OCI-LY1 (cell line): ENCODE results near the gene EPHB2.

Experiments used
- H2AFZ ChIP-seq: fragments of 200-600 bp; sonication (generic), shearing (Covaris generic); 2 replicates; pipeline ENCODE4 v1.6.0; 2014; ENCODE audit warnings: antibody characterized with exemption, mild to moderate bottlenecking, low read length
- H3F3A ChIP-seq: fragments of 200-600 bp; sonication (generic), shearing (Covaris generic); 2 replicates; pipeline ENCODE4 v1.6.0; 2014; ENCODE audit warnings: mild to moderate bottlenecking, antibody characterized with exemption, low read length, moderate library complexity; ENCODE audit not compliant: insufficient read depth
- H3K27ac ChIP-seq: fragments of 200-600 bp; sonication (generic); 2 replicates; pipeline ENCODE4 v1.5.1; 2014; ENCODE audit warnings: low read length, mixed run types, mild to moderate bottlenecking, low read depth; ENCODE audit not compliant: poor library complexity, severe bottlenecking
- H3K27me3 ChIP-seq: fragments of 200-600 bp; sonication (generic); 2 replicates; pipeline ENCODE4 v1.6.0; 2014; ENCODE audit warnings: antibody characterized with exemption, mild to moderate bottlenecking, low read length, moderate library complexity; ENCODE audit not compliant: insufficient read depth
- H3K36me3 ChIP-seq: fragments of 200-600 bp; sonication (generic); 2 replicates; pipeline ENCODE4 v1.6.1; 2014; ENCODE audit warnings: mild to moderate bottlenecking, antibody characterized with exemption, low read length, moderate library complexity, mixed read lengths; ENCODE audit not compliant: insufficient read depth
- H3K4me1 ChIP-seq: fragments of 200-600 bp; sonication (generic); 2 replicates; pipeline ENCODE4 v1.5.1; 2014; ENCODE audit warnings: mild to moderate bottlenecking, low read length, moderate library complexity; ENCODE audit not compliant: insufficient read depth, severe bottlenecking
- H3K4me2 ChIP-seq: fragments of 200-600 bp; sonication (generic), shearing (Covaris generic); 2 replicates; pipeline ENCODE4 v1.6.1; 2014; ENCODE audit warnings: low read length
- H3K4me3 ChIP-seq: fragments of 200-600 bp; sonication (generic); 2 replicates; pipeline ENCODE4 v1.5.1; 2014; ENCODE audit warnings: low read length, low read depth, mild to moderate bottlenecking, mixed read lengths; ENCODE audit not compliant: poor library complexity, severe bottlenecking
- H3K79me2 ChIP-seq: fragments of 200-600 bp; shearing (Covaris generic); 2 replicates; pipeline ENCODE4 v1.6.1; 2016; ENCODE audit warnings: mixed run types, low read length, mixed read lengths; ENCODE audit not compliant: insufficient read depth
- H3K9ac ChIP-seq: fragments of 200-600 bp; sonication (generic), shearing (Covaris generic); 2 replicates; pipeline ENCODE4 v1.6.1; 2014; ENCODE audit warnings: mild to moderate bottlenecking, low read length, mixed read lengths
- H3K9me2 ChIP-seq: fragments of 200-600 bp; sonication (generic), shearing (Covaris generic); 2 replicates; pipeline ENCODE4 v1.6.1; 2014; ENCODE audit warnings: low read depth, mild to moderate bottlenecking, low read length, mixed read lengths
- H3K9me3 ChIP-seq: fragments of 200-600 bp; shearing (Covaris generic); 2 replicates; pipeline ENCODE4 v1.6.1; 2014; ENCODE audit warnings: low read length, mixed read lengths
- H4K20me1 ChIP-seq: fragments of 200-600 bp; sonication (generic), shearing (Covaris generic); 2 replicates; pipeline ENCODE4 v1.6.0; 2016; ENCODE audit warnings: mild to moderate bottlenecking, low read length; ENCODE audit not compliant: insufficient read depth
- EZH2 ChIP-seq: fragments of 200-600 bp; sonication (generic), shearing (Covaris generic); IDR thresholded peaks from 2 replicates; pipeline ENCODE4 v1.8.0; 2017; ENCODE audit warnings: borderline replicate concordance, mixed run types, mild to moderate bottlenecking, antibody characterized with exemption, low read length, moderate library complexity, mixed read lengths
- TF ChIP-seq, protein P1 (sequence below): fragments of 200-600 bp; sonication (generic), shearing (Covaris generic); IDR thresholded peaks from 2 replicates; pipeline ENCODE4 v1.5.1; 2017; ENCODE audit warnings: mild to moderate bottlenecking, antibody characterized with exemption, low read length, moderate library complexity, mixed read lengths

EPHB2 gene

GRCh38 chr1:22694172-22694571 lies 16.5 kb upstream of the EPHB2 start:
- no peaks in the 10 kb centered on the region for H3K9me3 ChIP-seq
- no peaks in the 10 kb centered on the region for H3K4me1 ChIP-seq

DNA sequence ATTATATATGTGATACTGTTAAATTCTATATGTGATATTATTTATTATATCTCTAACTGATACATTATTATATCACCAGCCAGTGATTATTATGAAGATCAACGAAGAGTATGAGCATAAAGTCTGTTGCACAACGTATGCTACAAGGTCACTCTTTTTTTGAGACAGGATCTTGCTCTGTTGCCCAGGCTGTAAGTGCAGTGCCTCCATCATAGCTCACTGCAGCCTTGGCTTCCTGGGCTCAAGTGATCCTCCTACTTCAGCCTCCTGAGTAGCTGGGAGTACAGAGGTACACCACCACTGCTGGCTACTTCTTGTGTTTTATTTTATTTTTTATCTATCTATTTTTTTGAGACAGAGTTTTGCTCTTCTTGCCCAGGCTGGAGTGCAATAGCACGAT lies 14.0 kb upstream of the EPHB2 start:
- Histone ChIP-seq H3K9me2 (no peaks in the 10 kb centered on the region), H3K9ac (no peak overlapping the region), H4K20me1 (no peaks in the 10 kb centered on the region), H3K4me1 (no peaks in the 10 kb centered on the region), H3K36me3 (no peaks in the 10 kb centered on the region), H3K9me3 (no peaks in the 10 kb centered on the region), H3K27me3 (0 out of 2 replicates have a peak, but pooled peaks cover 3% of the 10 kb centered on the region), H3K27ac (no peak overlapping the region), H3K4me3 (no peak overlapping the region), H2AFZ (no peak overlapping the region), H3K79me2 (no peaks in the 10 kb centered on the region), H3K4me2 (no peak overlapping the region), H3F3A (no peaks in the 10 kb centered on the region)
- TF ChIP-seq, protein P1, sequence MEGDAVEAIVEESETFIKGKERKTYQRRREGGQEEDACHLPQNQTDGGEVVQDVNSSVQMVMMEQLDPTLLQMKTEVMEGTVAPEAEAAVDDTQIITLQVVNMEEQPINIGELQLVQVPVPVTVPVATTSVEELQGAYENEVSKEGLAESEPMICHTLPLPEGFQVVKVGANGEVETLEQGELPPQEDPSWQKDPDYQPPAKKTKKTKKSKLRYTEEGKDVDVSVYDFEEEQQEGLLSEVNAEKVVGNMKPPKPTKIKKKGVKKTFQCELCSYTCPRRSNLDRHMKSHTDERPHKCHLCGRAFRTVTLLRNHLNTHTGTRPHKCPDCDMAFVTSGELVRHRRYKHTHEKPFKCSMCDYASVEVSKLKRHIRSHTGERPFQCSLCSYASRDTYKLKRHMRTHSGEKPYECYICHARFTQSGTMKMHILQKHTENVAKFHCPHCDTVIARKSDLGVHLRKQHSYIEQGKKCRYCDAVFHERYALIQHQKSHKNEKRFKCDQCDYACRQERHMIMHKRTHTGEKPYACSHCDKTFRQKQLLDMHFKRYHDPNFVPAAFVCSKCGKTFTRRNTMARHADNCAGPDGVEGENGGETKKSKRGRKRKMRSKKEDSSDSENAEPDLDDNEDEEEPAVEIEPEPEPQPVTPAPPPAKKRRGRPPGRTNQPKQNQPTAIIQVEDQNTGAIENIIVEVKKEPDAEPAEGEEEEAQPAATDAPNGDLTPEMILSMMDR, result no peak
- no peak for TF ChIP-seq EZH2

More at GRCh38 chr1:22694172-22694571, 16.5 kb upstream of the EPHB2 start:
- Histone ChIP-seq H3K27ac (no peak overlapping the region), H2AFZ (no peak overlapping the region), H3K27me3 (no peaks in the 10 kb centered on the region), H4K20me1 (no peaks in the 10 kb centered on the region), H3F3A (no peaks in the 10 kb centered on the region), H3K9ac (no peak overlapping the region), H3K9me2 (no peaks in the 10 kb centered on the region), H3K4me3 (no peak overlapping the region), H3K36me3 (no peaks in the 10 kb centered on the region), H3K4me2 (no peak overlapping the region), H3K79me2 (no peaks in the 10 kb centered on the region)
- TF ChIP-seq, protein P1, result no peak
- no peak for TF ChIP-seq EZH2

DNA sequence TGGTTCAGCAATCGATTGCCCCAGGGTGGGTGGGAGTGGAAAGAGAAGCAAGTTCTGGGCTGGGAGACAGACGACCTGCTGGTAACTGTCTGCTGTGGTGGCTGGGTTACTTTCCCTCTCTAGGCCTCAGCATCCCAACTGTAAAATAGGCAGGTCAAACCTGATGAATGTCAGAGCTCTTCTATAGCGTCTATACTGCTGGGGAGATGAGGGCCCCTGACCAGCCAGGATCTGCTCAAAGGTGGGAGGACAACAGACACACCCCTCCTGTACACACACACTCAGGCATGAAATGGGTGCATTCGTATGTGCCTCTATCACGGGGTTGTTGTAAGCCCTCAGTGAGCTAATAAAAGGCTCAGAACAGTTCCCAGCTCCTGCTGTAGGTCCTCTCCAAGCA lies 12.7 kb upstream of the EPHB2 start:
- Histone ChIP-seq H3K9me2 (no peaks in the 10 kb centered on the region), H3K9ac (no peak overlapping the region), H4K20me1 (no peaks in the 10 kb centered on the region), H3K4me2 (no peak overlapping the region), H3K27ac (no peak overlapping the region), H3K79me2 (no peaks in the 10 kb centered on the region), H3F3A (no peaks in the 10 kb centered on the region), H3K4me3 (no peak overlapping the region), H3K36me3 (no peaks in the 10 kb centered on the region), H3K9me3 (no peaks in the 10 kb centered on the region), H3K4me1 (no peaks in the 10 kb centered on the region), H3K27me3 (0 out of 2 replicates have a peak, but pooled peaks cover 3% of the 10 kb centered on the region), H2AFZ (no peak overlapping the region)
- TF ChIP-seq, protein P1, result no peak
- TF ChIP-seq EZH2, result no peak
